Measurements from ENCODE around the gene RAX. TPM values are rescaled to one million over a fixed set of nuclear protein-coding genes. Genes with fewer than 3 reads are reported as not detected.

Gene RAX
- total RNA-seq, 1 experiment from 2014 or later = 0.37 TPM

DNA sequence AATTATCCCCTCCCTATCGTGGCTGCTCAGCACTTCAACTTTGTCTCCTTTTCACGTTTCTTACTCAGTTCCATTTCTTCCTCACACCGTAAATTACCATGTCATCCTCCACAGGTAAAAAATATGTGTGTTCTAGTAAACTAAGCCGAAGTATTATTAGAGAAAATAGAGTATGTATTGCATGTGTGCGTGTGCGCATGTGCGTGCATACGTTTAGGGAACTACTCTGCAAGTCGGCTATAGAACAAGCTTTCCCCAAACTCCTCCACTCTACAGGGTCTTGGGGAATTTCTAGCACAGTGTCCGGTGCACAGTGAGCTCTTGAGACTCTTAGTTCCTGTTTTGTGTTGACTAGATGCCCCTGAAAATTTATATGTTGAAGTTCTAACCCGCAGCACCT lies 9.1 kb upstream of the RAX start:
- peaks cover 6% of the 10 kb centered on the region for H3K27me3 ChIP-seq (ENCODE audit: insufficient read depth, low read length)
- no CpG with 5 or more reads among the region's 11 CpGs for WGBS (ENCODE audit: extremely low coverage, insufficient read length, low lambda C conversion rate)
- H4K8ac ChIP-seq (replicated peaks; ENCODE audit: insufficient read length, low read depth, low read length) = no peak overlapping the region
- H3K27ac ChIP-seq (ENCODE audit: insufficient read length, low read depth, low read length) = no peak overlapping the region
- no peak for DNase-seq
- no peak overlapping the region for H3K56ac ChIP-seq (ENCODE audit: insufficient read length, low read depth, low read length)
- H3K4me2 ChIP-seq (ENCODE audit: insufficient read depth, insufficient read length, low read length) = no peak overlapping the region
- no peak overlapping the region for H3T11ph ChIP-seq (ENCODE audit: low read length)
- H3K23ac ChIP-seq (ENCODE audit: insufficient read length, low read depth, low read length) = no peak overlapping the region
- H4K91ac ChIP-seq (ENCODE audit: insufficient read length, low read depth, low read length) = no peak overlapping the region
- H3K79me2 ChIP-seq (ENCODE audit: insufficient read depth, low read length) = no peaks in the 10 kb centered on the region
- H4K20me1 ChIP-seq (ENCODE audit: control insufficient read depth, insufficient read depth, insufficient read length) = no peaks in the 10 kb centered on the region
- no peaks in the 10 kb centered on the region for H3K4me1 ChIP-seq (ENCODE audit: insufficient read depth, low read length)
- no peak overlapping the region for H3K9ac ChIP-seq (ENCODE audit: extremely low read depth, insufficient read length, low read length)
- no peak overlapping the region for H2BK5ac ChIP-seq (ENCODE audit: insufficient read length, low read length)
- H3K36me3 Mint-ChIP-seq (ENCODE audit: insufficient read depth in 1 of 3, low read depth in 3 of 3) = no peaks in the 10 kb centered on the region
- no peaks in the 10 kb centered on the region for H3K9me3 ChIP-seq (ENCODE audit: control insufficient read depth, low read depth, low read length)
- H3K27me3 Mint-ChIP-seq (ENCODE audit: low read depth) = peaks cover 94% of the 10 kb centered on the region
- peaks cover 0 to 3% of the 10 kb centered on the region in 2 experiments; a peak in 2 of 4 replicates for H3K4me1 Mint-ChIP-seq
- H2BK15ac ChIP-seq (ENCODE audit: low read depth, low read length) = no peak overlapping the region
- H3K4ac ChIP-seq (ENCODE audit: low read depth, low read length) = no peak overlapping the region
- H3K18ac ChIP-seq (ENCODE audit: insufficient read length, low read depth, low read length) = no peak overlapping the region
- TF ChIP-seq, protein P1, sequence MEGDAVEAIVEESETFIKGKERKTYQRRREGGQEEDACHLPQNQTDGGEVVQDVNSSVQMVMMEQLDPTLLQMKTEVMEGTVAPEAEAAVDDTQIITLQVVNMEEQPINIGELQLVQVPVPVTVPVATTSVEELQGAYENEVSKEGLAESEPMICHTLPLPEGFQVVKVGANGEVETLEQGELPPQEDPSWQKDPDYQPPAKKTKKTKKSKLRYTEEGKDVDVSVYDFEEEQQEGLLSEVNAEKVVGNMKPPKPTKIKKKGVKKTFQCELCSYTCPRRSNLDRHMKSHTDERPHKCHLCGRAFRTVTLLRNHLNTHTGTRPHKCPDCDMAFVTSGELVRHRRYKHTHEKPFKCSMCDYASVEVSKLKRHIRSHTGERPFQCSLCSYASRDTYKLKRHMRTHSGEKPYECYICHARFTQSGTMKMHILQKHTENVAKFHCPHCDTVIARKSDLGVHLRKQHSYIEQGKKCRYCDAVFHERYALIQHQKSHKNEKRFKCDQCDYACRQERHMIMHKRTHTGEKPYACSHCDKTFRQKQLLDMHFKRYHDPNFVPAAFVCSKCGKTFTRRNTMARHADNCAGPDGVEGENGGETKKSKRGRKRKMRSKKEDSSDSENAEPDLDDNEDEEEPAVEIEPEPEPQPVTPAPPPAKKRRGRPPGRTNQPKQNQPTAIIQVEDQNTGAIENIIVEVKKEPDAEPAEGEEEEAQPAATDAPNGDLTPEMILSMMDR (conservative IDR thresholded peaks at IDR 0.05) = no peak
- no peak overlapping the region for H2BK20ac ChIP-seq (ENCODE audit: low read depth, low read length, poor library complexity, severe bottlenecking)
- no peaks in the 10 kb centered on the region for H3K79me1 ChIP-seq (ENCODE audit: insufficient read depth, low read depth, low read length, poor library complexity, severe bottlenecking)
- H2BK120ac ChIP-seq (ENCODE audit: low read depth, low read length, poor library complexity, severe bottlenecking) = no peak overlapping the region
- H2BK12ac ChIP-seq (ENCODE audit: insufficient read length, low read depth, low read length) = no peak overlapping the region
- H3K4me3 Mint-ChIP-seq = no peak overlapping the region
- H3K9me3 Mint-ChIP-seq = no peaks in the 10 kb centered on the region
- no peak overlapping the region for H3K14ac ChIP-seq (ENCODE audit: insufficient read depth, low read length)
- no peaks in the 10 kb centered on the region for H3K23me2 ChIP-seq (ENCODE audit: insufficient read length, low read depth, low read length, poor library complexity, severe bottlenecking)
- H4K5ac ChIP-seq (ENCODE audit: insufficient read length, low read depth, low read length) = no peak overlapping the region
- H2AFZ ChIP-seq (ENCODE audit: low read length) = no peak overlapping the region
- no peak overlapping the region for H2AK5ac ChIP-seq (ENCODE audit: insufficient read length, low read length)
- no peak overlapping the region for H3K27ac Mint-ChIP-seq
